H1 (cell line): ENCODE data around the gene LRP5. TPM values are rescaled to one million over a fixed set of nuclear protein-coding genes. Genes with fewer than 3 reads are reported as not detected.

Experiments used
- CBX5 ChIP-seq: fragments of 300-800, 300-1000 bp; sonication (generic); IDR thresholded peaks from 2 replicates; pipeline ENCODE4 v1.7.1; 2016; ENCODE audit warnings: antibody characterized with exemption, low read length, low read depth
- HDAC6 ChIP-seq: IDR thresholded peaks from one replicate; pipeline ENCODE4 v1.7.1; 2012; ENCODE audit warnings: low read depth, mild to moderate bottlenecking, inconsistent platforms, low read length, moderate library complexity
- SRF ChIP-seq: IDR thresholded peaks from 2 replicates; pipeline ENCODE4 v1.6.1; 2011; ENCODE audit warnings: mild to moderate bottlenecking, low read depth, low read length, moderate library complexity
- YY1 ChIP-seq: IDR thresholded peaks from 2 replicates; pipeline ENCODE4 v1.6.1; 2011; ENCODE audit warnings: low read depth, mild to moderate bottlenecking, low read length
- polyA plus RNA-seq, 7 experiments: library from polyadenylated mRNA; depleted of rRNA in 3 of 7; stranded (reverse) in 5 of 7; unstranded in 2 of 7; fragments of >200 nt in 5 of 7; fragments of 200-250 nt in 2 of 7; gene quantifications; 1 replicate in 5 of 7; 2 replicates in 1 of 7; 4 replicates in 1 of 7; pipeline versions ENCODE4 v1.2.1 to v1.2.3, GENCODE V29; 2011 to 2013; ENCODE audit warnings: missing spikeins in 2 of 7, mixed read lengths in 2 of 7
- total RNA-seq: library from RNA; stranded (reverse); fragmentation: NEBNext Ultra II Directional; extraction: Animal tissue kit (Norgen Biotek cat#: 25700); gene quantifications from 2 replicates; pipeline ENCODE4 v1.2.1, GENCODE V29; 2021

LRP5 gene
- total and polyA plus RNA-seq, 2 of the 8 experiments (the other 6 are each of a cell fraction or from before 2014, with no cell fraction given): 19.0 to 38.9 TPM

GRCh38 chr11:68409748-68410344 lies 97.5 kb downstream of the LRP5 start (continued):
- TF ChIP-seq YY1 (no peak), SRF (no peak), CBX5 (no peak), HDAC6 (no peak)
